H1 (cell line): ENCODE data around the gene GPM6B. TPM values are rescaled to one million over a fixed set of nuclear protein-coding genes. Genes with fewer than 3 reads are reported as not detected.

Experiments used
- CTCF ChIA-PET: fragments of 300-600 bp; sonication (Branson Sonifier 250); formaldehyde crosslinking; loops from one replicate; lab custom pipeline; 2021; ENCODE audit not compliant: partially characterized antibody; lab: Charles Lee
- POLR2A ChIA-PET: fragments of 300-600 bp; sonication (Branson Sonifier 250); formaldehyde crosslinking; loops from one replicate; lab custom pipeline; 2021; ENCODE audit warnings: inconsistent platforms; ENCODE audit not compliant: partially characterized antibody; lab: Charles Lee
- DNase-seq, 2 experiments: peaks; one replicate each; pipeline versions ENCODE4 v3.0.0 to v3.0.0-alpha.2; 2010 to 2022; ENCODE audit warnings: low spot score in 2 of 2, low read depth in 1 of 2, mixed read lengths in 1 of 2
- FAIRE-seq: peaks from 2 replicates; lab custom pipeline; 2011; peaks lifted over from hg19 to GRCh38; lab: Jason Lieb, UNC
- H2AFZ ChIP-seq: 2 replicates; pipeline ENCODE4 v1.8.1; 2012; ENCODE audit warnings: low read length, inconsistent platforms
- H2AK5ac ChIP-seq: 2 replicates; pipeline ENCODE4 v1.6.1; 2013; ENCODE audit warnings: low read depth, low read length
- H2BK120ac ChIP-seq: replicated peaks from 2 replicates; pipeline ENCODE3; 2013; ENCODE audit warnings: low read depth, low read length, inconsistent platforms
- H2BK12ac ChIP-seq: 2 replicates; pipeline ENCODE4 v1.6.1; 2013; ENCODE audit warnings: low read depth, low read length
- H2BK15ac ChIP-seq: 2 replicates; pipeline ENCODE4 v1.6.1; 2013; ENCODE audit warnings: low read length
- H2BK20ac ChIP-seq: 2 replicates; pipeline ENCODE4 v1.6.1; 2013; ENCODE audit warnings: low read length
- H2BK5ac ChIP-seq: 2 replicates; pipeline ENCODE4 v1.6.1; 2013; ENCODE audit warnings: low read depth, low read length
- H3K14ac ChIP-seq: 2 replicates; pipeline ENCODE4 v1.6.1; 2013; ENCODE audit warnings: inconsistent platforms; ENCODE audit not compliant: insufficient read length
- H3K18ac ChIP-seq: 2 replicates; pipeline ENCODE4 v1.6.1; 2013; ENCODE audit warnings: low read length; ENCODE audit errors: extremely low read depth
- H3K23ac ChIP-seq: 2 replicates; pipeline ENCODE4 v1.6.1; 2013; ENCODE audit warnings: inconsistent platforms; ENCODE audit not compliant: insufficient read length
- H3K23me2 ChIP-seq: 2 replicates; pipeline ENCODE4 v1.6.1; 2013; ENCODE audit warnings: low read depth, low read length
- H3K27ac ChIP-seq: 2 replicates; pipeline ENCODE4 v1.6.1; 2011; ENCODE audit warnings: low read depth, low read length, inconsistent platforms
- H3K27me3 ChIP-seq, 4 experiments: replicated peaks in 1 of 4; 1 replicate in 1 of 4; 2 replicates in 3 of 4; pipeline versions ENCODE4 v1.6.1 to v1.8.1; 2011 to 2013; ENCODE audit warnings: low read length in 3 of 4, mild to moderate bottlenecking in 3 of 4, inconsistent platforms in 2 of 4, mixed read lengths in 2 of 4, moderate library complexity in 1 of 4; ENCODE audit not compliant: control insufficient read depth in 3 of 4, insufficient read depth in 3 of 4; ENCODE audit errors: extremely low read depth in 1 of 4
- H3K36me3 ChIP-seq, 4 experiments: 2 replicates each; pipeline versions ENCODE4 v1.6.1 to v1.8.1; 2011 to 2013; ENCODE audit warnings: mild to moderate bottlenecking in 4 of 4, low read length in 3 of 4, moderate library complexity in 2 of 4, control low read depth in 1 of 4, inconsistent platforms in 1 of 4; ENCODE audit not compliant: insufficient read depth in 4 of 4, control insufficient read depth in 2 of 4
- H3K4ac ChIP-seq: replicated peaks from 2 replicates; pipeline ENCODE3; 2013; ENCODE audit warnings: low read length, low read depth, mixed read lengths, inconsistent platforms; ENCODE audit not compliant: insufficient read length
- H3K4me1 ChIP-seq, 4 experiments: replicated peaks in 1 of 4; 1 replicate in 1 of 4; 2 replicates in 3 of 4; pipeline versions ENCODE4 v1.6.1 to v1.8.1; 2011 to 2013; ENCODE audit warnings: low read length in 3 of 4, inconsistent platforms in 2 of 4, mixed read lengths in 1 of 4; ENCODE audit not compliant: insufficient read depth in 4 of 4, control insufficient read depth in 3 of 4
- H3K4me2 ChIP-seq, 2 experiments: 2 replicates each; pipeline versions ENCODE4 v1.6.1 to v1.8.1; 2011 to 2013; ENCODE audit warnings: low read depth in 2 of 2, low read length in 2 of 2, control low read depth in 1 of 2, inconsistent platforms in 1 of 2, mild to moderate bottlenecking in 1 of 2; ENCODE audit not compliant: insufficient read depth in 1 of 2
- H3K4me3 ChIP-seq, 4 experiments: fragments of 200-600, 300-600 bp in 1 of 4; sonication (generic), shearing (Covaris generic), sonication (Bioruptor Twin) in 1 of 4; 2 replicates each; pipeline versions ENCODE4 v1.5.1 to v1.8.1; 2011 to 2016; ENCODE audit warnings: low read length in 4 of 4, low read depth in 3 of 4, control low read depth in 2 of 4, inconsistent platforms in 2 of 4, mild to moderate bottlenecking in 2 of 4, mixed read lengths in 1 of 4, moderate library complexity in 1 of 4; ENCODE audit not compliant: insufficient read depth in 2 of 4; ENCODE audit errors: extremely low read depth in 1 of 4
- H3K56ac ChIP-seq: replicated peaks from 2 replicates; pipeline ENCODE3; 2013; ENCODE audit warnings: low read depth, mild to moderate bottlenecking, mixed read lengths, low read length, inconsistent platforms; ENCODE audit not compliant: insufficient read length
- H3K79me1 ChIP-seq: 2 replicates; pipeline ENCODE4 v1.6.1; 2013; ENCODE audit warnings: low read depth, low read length, control low read depth
- H3K79me2 ChIP-seq, 2 experiments: 2 replicates each; pipeline versions ENCODE4 v1.6.1 to v1.8.1; 2012 to 2013; ENCODE audit warnings: low read length in 2 of 2, mild to moderate bottlenecking in 2 of 2, inconsistent platforms in 1 of 2; ENCODE audit not compliant: insufficient read depth in 2 of 2, control insufficient read depth in 1 of 2
- H3K9ac ChIP-seq, 4 experiments: replicated peaks in 1 of 4; 1 replicate in 1 of 4; 2 replicates in 3 of 4; pipeline versions ENCODE4 v1.6.1 to v1.8.1; 2011 to 2013; ENCODE audit warnings: low read depth in 3 of 4, low read length in 3 of 4, control low read depth in 2 of 4, mild to moderate bottlenecking in 2 of 4, moderate library complexity in 2 of 4, inconsistent platforms in 1 of 4; ENCODE audit errors: extremely low read depth in 1 of 4
- H3K9me3 ChIP-seq, 2 experiments: 2 replicates each; pipeline versions ENCODE4 v1.6.1 to v1.8.1; 2012 to 2013; ENCODE audit warnings: mild to moderate bottlenecking in 2 of 2, moderate library complexity in 2 of 2, control low read depth in 1 of 2, inconsistent platforms in 1 of 2, low read depth in 1 of 2, low read length in 1 of 2, mixed read lengths in 1 of 2; ENCODE audit not compliant: insufficient read depth in 2 of 2
- H4K20me1 ChIP-seq, 2 experiments: replicated peaks in 1 of 2; 2 replicates each; pipeline versions ENCODE3 to v1.8.1; 2011 to 2013; ENCODE audit warnings: inconsistent platforms in 2 of 2, low read length in 2 of 2, mild to moderate bottlenecking in 1 of 2; ENCODE audit not compliant: insufficient read depth in 2 of 2, control insufficient read depth in 1 of 2
- H4K5ac ChIP-seq: 2 replicates; pipeline ENCODE4 v1.6.1; 2013; ENCODE audit warnings: low read length, low read depth, mixed read lengths, inconsistent platforms; ENCODE audit not compliant: insufficient read length
- H4K8ac ChIP-seq: 2 replicates; pipeline ENCODE4 v1.8.0; 2013; ENCODE audit warnings: mild to moderate bottlenecking, moderate library complexity, low read length, inconsistent platforms; ENCODE audit not compliant: insufficient read depth; ENCODE audit errors: extremely low read depth
- H4K91ac ChIP-seq: replicated peaks from 2 replicates; pipeline ENCODE3; 2013; ENCODE audit warnings: low read length, mixed read lengths, inconsistent platforms; ENCODE audit not compliant: insufficient read length
- BACH1 ChIP-seq: IDR thresholded peaks from 2 replicates; pipeline ENCODE4 v1.6.1; 2012; ENCODE audit warnings: low read length, improper control_type of control experiment
- BRCA1 ChIP-seq: IDR thresholded peaks from 2 replicates; pipeline ENCODE4 v1.6.1; 2012; ENCODE audit warnings: low read depth, low read length, improper control_type of control experiment
- EGR1 ChIP-seq: IDR thresholded peaks from 2 replicates; pipeline ENCODE4 v1.6.1; 2011; ENCODE audit warnings: low read depth, low read length, borderline replicate concordance
- SP2 ChIP-seq: IDR thresholded peaks from 2 replicates; pipeline ENCODE4 v1.6.1; 2012; ENCODE audit warnings: mild to moderate bottlenecking, low read length, inconsistent platforms
- SRF ChIP-seq: IDR thresholded peaks from 2 replicates; pipeline ENCODE4 v1.6.1; 2011; ENCODE audit warnings: mild to moderate bottlenecking, low read depth, low read length, moderate library complexity
- TBP ChIP-seq: IDR thresholded peaks from 2 replicates; pipeline ENCODE4 v1.6.1; 2011; ENCODE audit warnings: low read depth, low read length, improper control_type of control experiment
- TEAD4 ChIP-seq: IDR thresholded peaks from 2 replicates; pipeline ENCODE4 v1.6.1; 2012; ENCODE audit warnings: low read depth, low read length, inconsistent platforms, mixed read lengths
- WGBS, 2 experiments: shearing (Covaris generic) in 1 of 2; methylation state at CpG; one replicate each; pipeline versions ENCODE4 v1.1.6 to v1.1.7; 2013 to 2015; ENCODE audit warnings: low lambda C conversion rate in 2 of 2, mixed read lengths in 2 of 2, inconsistent platforms in 1 of 2, low coverage in 1 of 2, missing lambda C conversion rate in 1 of 2; ENCODE audit not compliant: insufficient replicate concordance in 2 of 2, insufficient coverage in 1 of 2, insufficient read length in 1 of 2; ENCODE audit errors: extremely low coverage in 1 of 2, missing lambda C conversion rate in 1 of 2; 5-methylcytosine and 5-hydroxymethylcytosine counted together
- polyA plus RNA-seq, 7 experiments: library from polyadenylated mRNA; depleted of rRNA in 3 of 7; stranded (reverse) in 5 of 7; unstranded in 2 of 7; fragments of >200 nt in 5 of 7; fragments of 200-250 nt in 2 of 7; gene quantifications; 1 replicate in 5 of 7; 2 replicates in 1 of 7; 4 replicates in 1 of 7; pipeline versions ENCODE4 v1.2.1 to v1.2.3, GENCODE V29; 2011 to 2013; ENCODE audit warnings: missing spikeins in 2 of 7, mixed read lengths in 2 of 7
- total RNA-seq: library from RNA; stranded (reverse); fragmentation: NEBNext Ultra II Directional; extraction: Animal tissue kit (Norgen Biotek cat#: 25700); gene quantifications from 2 replicates; pipeline ENCODE4 v1.2.1, GENCODE V29; 2021

Gene GPM6B
- total and polyA plus RNA-seq, 2 of the 8 experiments (the other 6 are each of a cell fraction or from before 2014, with no cell fraction given) = 132 to 175 TPM

GRCh38 chrX:13854003-13854402, 37.1 kb upstream of the GPM6B start:
- Histone ChIP-seq H3K79me2 (peaks cover 0 to 40% of the 10 kb centered on the region in 2 experiments; a peak in 2 of 4 replicates), H4K20me1 (no peaks in the 10 kb centered on the region), H3K4me2 (no peak overlapping the region), H2AK5ac (no peak overlapping the region), H3K23me2 (no peaks in the 10 kb centered on the region), H3K9ac (no peak overlapping the region), H2BK20ac (no peak overlapping the region), H3K14ac (no peak overlapping the region), H3K4me1 (peaks cover 0 to 6% (median 0%) of the 10 kb centered on the region in 4 experiments; a peak in 2 of 7 replicates), H2BK5ac (no peak overlapping the region), H3K56ac (no peak overlapping the region), H2AFZ (no peak overlapping the region), H3K4ac (no peak overlapping the region), H3K18ac (no peak overlapping the region), H3K27me3 (no peaks in the 10 kb centered on the region), H2BK12ac (no peak overlapping the region), H3K79me1 (no peaks in the 10 kb centered on the region; the same call in none of the 2 replicates), H3K36me3 (no peaks in the 10 kb centered on the region; a peak in 1 of 8 replicates), H3K9me3 (no peaks in the 10 kb centered on the region), H4K8ac (no peak overlapping the region), H4K91ac (no peak overlapping the region), H4K5ac (no peak overlapping the region), H3K4me3 (no peak overlapping the region), H3K27ac (no peak overlapping the region), H2BK15ac (no peak overlapping the region), H2BK120ac (no peak overlapping the region), H3K23ac (no peak overlapping the region)
- TF ChIP-seq SP2 (no peak), BRCA1 (no peak), BACH1 (no peak), TEAD4 (no peak), TBP (no peak), EGR1 (no peak), SRF (no peak)
- DNase-seq (no peak), FAIRE-seq (no peak)
- POLR2A ChIA-PET = no interaction called here
- CTCF ChIA-PET = interaction anchor here (0.8 to 1.1 kb wide), 2 partner anchors 15 to 81 kb away, joined by 3 to 4 read pairs; no protein-coding TSS in a partner anchor
- WGBS, 2 experiments = 100% methylated on average over 2 of the region's 2 CpGs; no CpG with 5 or more reads in 1 of the 2 experiments
